LHCN-M2 (cell line): ENCODE measurements around the gene SEMA4B. TPM values are rescaled to one million over a fixed set of nuclear protein-coding genes. Genes with fewer than 3 reads are reported as not detected.
"Not testable (repeated sequence)": the region's sequence is repeated elsewhere in the genome, so short reads cannot be mapped to it uniquely, and the experiment has no call there.

Experiments
- DNase-seq: peaks from one replicate; pipeline ENCODE4 v3.0.0-alpha.2; 2012; ENCODE audit warnings: low read depth
- total RNA-seq: library from RNA; depleted of rRNA; stranded (reverse); fragments of >200 nt; gene quantifications from 2 replicates; pipeline ENCODE4 v1.2.3, GENCODE V29; 2014; rRNA removed

Gene SEMA4B
- total RNA-seq, 1 experiment from 2014 or later, result 6.3 TPM

DNA sequence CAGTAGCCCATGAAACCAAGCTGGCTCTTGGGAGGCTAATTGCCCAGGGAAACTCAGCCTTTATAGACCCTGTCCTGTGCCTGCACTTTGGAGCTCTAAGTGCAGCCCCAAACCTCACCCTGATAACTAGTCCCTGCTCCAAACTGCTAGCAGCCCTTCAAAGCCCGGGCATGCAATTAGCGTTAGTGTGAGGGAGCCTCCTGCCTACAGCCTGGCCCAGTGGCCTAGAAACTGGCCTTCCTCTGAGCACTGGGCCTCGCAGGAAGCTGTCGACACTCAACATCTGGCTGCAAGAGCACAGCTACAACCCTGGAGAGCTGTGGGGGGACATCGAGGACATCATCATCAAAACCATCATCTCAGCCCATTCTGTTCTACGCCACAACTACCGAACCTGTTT, 56.6 kb downstream of the SEMA4B start:
- no peak for DNase-seq

DNA sequence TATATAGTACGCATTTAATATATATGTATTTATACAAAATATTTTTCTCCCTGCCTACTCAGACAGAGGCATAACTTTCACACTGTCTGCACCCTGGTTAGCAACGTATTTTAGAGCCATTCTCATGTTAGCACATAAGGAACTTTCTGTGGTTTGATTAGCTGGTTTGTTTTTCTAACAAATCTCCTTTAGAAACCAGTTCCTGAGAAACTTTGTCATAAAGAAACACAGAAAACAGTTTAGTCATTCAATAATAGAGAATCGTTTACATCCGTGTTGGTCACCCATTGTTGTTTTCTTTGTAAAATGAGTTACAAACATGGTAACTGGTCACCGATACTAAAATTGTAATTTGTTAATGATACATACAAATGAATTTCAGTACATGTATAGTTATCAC, 58.4 kb downstream of the SEMA4B start:
- peak; percentile 75 for DNase-seq

DNA sequence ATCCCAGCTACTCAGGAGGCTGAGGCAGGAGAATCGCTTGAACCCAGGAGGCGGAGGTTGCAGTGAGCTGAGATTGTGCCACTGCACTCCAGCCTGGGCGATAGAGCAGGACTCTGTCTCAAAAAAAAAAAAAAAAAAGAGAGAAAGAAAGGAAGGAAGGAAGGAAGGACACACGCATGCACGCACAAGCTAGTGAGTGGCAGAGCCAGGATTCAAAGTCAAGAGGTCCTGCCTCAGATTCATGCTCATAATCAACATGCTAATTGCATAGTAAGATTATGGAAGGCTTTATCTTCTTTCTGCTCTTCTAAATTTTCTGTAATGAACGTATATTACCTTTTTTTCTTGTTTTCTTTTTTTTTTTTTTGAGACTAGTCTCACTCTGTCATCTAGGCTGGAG, 59.6 kb downstream of the SEMA4B start:
- not testable (repeated sequence) for DNase-seq

DNA sequence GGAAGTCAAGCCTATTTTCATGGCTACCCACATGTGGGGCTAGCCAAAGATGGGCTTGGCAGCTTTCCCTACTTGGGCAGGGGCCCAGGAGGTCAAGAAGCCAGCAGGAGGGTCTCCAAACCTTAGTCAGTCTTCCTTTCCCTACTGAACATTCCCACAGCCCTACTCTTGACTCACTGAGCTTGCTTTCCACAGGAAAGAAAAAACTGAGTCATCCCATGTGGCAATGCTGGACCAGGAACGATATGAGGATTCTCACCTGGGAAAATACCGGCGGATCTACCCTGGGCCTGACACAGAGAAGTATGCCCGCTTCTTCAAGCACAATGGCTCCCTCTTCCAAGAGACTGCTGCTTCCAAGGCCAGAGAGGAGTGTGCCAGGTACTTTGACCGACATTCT, 60.7 kb downstream of the SEMA4B start:
- DNase-seq, result peak; percentile 43

DNA sequence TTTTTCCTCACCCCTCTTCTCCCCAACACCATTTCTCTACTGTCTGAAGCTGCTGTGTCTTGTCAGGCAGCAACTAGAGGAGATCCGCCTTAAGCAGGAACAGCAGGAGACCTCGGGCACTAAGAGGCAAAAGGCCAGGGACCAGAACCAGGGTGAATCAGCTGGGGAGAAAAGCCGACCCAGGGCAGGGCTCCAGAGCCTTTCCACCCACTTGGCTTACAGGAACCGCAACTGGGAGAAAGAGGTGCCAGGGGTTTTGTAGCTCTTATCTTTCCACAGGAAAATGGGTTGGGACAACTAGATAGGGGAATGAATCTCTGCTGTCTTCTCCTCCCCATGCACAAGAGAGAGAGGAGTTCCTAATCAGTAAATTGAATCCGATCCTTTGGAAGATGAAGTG, 61.3 kb downstream of the SEMA4B start:
- DNase-seq, result no peak

DNA sequence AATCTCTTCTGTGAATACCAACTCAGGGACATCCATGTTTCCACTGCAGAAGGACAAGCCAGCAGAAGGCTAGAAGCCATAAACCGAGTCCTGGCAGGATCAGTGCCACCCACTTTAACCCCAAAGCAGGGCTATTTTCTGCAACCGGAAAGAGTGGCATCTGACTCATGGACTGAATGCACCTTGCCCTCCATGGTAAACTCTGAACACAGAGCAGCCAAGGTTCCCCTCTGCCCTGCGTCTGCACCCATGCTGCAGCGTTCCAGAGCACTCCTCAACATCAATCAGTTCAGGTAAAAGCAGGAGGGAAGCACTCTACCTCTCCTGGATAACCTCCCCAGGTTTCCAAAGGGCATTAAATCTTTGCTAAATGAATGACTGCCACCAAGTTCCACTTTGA, 63.5 kb downstream of the SEMA4B start:
- DNase-seq, result peak; percentile 20

DNA sequence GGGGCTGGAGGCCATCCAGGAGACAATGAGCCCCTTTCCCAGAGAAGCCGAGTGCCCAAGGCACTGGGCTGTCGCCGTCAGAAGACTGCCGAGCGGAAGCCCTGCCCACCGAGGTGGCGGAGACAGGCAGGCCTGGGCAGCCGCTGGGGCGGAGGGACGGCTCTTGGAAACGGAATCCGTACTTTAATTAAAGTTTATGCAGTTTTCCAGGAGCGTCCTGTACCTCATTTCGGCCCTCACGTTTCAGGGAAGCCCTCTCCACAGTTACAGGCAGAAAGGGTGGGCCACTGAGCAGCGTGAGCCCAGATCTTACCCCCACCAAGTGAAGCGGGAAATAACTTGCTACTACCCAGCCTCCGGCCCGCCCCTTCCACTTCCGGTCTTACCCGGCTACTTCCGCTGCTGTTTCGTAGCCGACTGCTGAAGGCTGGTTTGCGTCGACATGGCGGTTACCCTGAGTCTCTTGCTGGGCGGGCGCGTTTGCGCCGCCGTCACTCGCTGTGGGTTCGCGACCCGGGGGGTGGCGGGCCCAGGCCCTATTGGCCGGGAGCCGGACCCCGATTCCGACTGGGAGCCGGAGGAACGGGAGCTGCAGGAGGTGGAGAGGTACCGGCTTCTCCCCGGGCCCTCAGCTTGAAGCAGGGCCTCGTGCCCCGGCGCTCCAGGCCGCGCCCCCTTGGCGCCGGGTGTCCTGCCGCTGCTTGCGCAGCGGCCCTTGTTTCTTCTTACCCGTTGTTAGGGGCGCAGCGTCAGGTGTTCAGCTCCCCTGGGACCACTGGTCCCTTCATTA, 64.3 kb downstream of the SEMA4B start, which contains the start of gene NGRN:
Gene NGRN, plus strand, starts transcription at position 402 of the 790 bp plus-strand sequence. Its CDS starts 41 bp downstream, at position 443.
- peak; percentile 85 for DNase-seq

DNA sequence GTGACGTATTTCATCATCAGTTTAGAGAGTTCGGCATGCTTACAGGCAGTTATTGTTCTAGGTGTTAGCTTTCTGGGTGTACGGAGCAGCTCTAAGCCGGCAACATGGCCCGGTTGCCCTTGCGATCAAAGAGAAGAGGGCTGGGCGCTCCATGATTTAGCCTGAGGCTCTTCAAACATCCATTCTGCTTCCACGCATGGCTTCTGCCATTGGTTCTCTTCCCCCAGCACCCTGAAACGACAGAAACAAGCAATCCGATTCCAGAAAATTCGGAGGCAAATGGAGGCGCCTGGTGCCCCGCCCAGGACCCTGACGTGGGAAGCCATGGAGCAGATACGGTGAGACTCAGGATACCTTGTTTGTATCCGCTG, 64.9 kb downstream of the SEMA4B start:
- DNase-seq, result peak; percentile 38

DNA sequence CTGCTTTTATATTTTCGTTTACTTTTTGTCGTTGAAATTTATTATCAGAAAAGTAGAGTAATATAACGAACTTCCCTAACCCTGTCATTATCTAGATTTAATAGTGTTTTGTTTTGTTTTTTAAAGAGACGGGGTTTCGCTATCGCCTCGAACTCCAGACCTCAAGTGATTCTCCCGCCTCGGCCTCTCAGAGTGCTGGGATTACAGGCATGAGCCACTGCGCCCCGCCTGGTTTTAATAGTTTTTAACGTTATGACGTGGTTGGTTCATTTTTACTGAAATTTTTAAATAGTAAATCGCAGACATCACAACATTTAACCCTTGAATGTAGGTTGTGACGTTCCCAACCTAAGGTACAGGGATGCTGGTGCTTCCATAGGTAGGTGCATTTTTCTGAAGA, 65.4 kb downstream of the SEMA4B start:
- peak; percentile 28 for DNase-seq

DNA sequence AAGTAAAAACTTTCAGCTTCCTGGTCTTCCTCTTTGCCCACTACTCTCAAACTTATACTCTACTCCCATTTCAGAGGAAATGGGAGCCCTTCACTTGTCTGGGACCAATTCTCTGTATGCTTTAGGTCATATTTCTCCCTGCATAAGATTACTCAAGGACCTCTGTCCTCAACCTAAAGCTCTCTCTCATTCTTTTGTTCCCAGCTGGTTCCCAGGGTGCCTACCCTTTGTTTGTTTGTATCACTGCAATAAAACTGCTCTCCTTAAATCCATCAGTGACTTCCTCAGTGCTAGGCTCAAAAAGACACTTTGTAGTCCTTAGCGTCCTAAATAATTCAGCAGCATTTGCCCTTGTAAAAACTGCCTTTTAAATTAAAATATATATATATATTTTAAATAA, 67.3 kb downstream of the SEMA4B start:
- no peak for DNase-seq

DNA sequence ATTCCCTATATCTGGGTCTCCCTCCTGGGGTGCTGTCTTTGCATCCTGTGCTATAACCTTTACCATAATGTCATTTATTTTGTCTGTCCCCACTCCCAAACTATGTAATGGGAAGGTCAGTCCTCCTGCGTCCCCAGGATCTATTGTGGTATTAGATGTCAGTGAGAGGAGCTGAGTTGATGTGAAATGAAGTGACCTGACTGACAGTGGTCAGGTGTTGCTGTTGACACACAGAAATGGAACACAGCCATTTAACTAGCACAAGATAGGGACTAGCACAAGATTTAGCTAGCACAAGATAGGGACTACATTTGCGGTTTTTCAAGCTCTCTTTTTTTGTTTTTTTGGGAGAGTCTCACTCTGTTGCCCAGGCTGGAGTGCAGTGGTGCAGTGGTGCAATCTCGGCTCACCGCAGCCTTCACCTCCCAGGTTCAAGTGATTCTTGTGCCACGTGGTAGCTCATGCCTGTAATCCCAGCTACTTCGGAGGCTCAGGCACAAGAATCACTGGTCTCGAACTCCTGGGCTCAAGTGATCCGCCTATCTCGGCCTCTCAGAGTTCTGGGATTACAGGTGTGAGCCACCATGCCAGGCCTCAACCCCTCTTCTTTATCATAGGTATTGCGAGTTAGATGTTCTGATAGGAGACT, 69.5 kb downstream of the SEMA4B start:
- no peak for DNase-seq

DNA sequence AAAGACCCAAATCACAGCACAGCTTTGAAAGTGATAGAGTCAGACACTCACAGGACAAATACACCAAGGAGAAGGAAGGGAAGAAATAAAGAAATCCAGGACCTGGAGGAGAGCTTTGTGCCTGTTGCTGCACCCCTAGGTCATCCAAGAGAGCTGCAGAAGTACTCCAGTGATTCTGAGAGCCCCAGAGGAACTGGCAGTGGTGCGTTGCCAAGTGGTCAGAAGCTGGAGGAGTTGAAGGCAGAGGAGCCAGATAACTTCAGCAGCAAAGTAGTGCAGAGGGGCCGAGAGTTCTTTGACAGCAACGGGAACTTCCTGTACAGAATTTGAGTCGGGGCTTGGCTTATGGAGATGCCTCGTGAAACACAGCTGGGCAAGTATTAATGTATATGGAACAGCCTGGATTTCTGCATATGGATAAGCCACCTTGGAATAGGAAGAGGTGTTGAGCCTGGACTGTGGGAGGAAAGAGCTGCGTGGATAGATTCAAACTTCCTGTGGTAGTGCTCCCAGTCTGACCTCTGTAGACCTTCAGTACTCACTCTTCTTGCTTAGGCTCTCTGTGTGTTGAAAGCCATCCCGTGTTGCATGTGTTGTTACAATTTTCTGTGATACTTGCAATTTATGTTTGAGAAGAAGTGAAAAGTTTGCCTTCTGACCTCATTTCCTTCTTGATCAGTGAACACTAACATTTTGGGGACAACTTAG, 70.5 kb downstream of the SEMA4B start:
- no peak for DNase-seq

DNA sequence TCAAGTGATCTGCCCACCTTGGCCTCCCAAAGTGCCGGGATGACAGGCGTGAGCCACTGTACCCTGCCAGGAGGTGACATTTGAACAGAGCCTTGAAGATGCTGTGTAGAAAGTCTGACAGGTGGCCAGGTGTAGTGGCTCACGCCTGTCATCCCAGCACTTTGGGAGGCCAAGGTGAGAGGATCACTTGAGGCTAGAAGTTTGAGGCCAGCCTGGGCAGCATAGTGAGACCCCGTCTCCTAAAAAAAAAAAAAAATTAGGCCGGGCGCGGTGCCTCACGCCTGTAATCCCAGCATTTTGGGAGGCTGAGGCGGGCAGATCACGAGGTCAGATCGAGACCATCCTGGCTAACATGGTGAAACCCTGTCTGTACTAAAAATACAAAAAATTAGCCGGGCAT, 77.3 kb downstream of the SEMA4B start:
- not testable (repeated sequence) for DNase-seq

Other genes with a start within 250 kb of the SEMA4B start
- gene ZNF710, start 200.0 kb upstream of the SEMA4B start, total RNA-seq, result 8.8 and 13.1 TPM in 2 replicates
- gene IDH2, start 98.9 kb upstream of the SEMA4B start, total RNA-seq, result 62.7 and 70.3 TPM in 2 replicates
- gene CIB1, start 32.6 kb downstream of the SEMA4B start, total RNA-seq, result 13.7 and 25.8 TPM in 2 replicates
- gene GDPGP1, start 32.9 kb downstream of the SEMA4B start, total RNA-seq, result 4.5 and 4.7 TPM in 2 replicates
- gene TTLL13, start 48.2 kb downstream of the SEMA4B start, total RNA-seq, result not detected in 2 replicates
- 74.1 and 87.5 TPM in 2 replicates for gene NGRN, start 64.3 kb downstream of the SEMA4B start, total RNA-seq
- gene ZNF774, start 151.0 kb downstream of the SEMA4B start, total RNA-seq, result 0.75 and 0.77 TPM in 2 replicates
- gene IQGAP1, start 186.9 kb downstream of the SEMA4B start, total RNA-seq, result 203 and 217 TPM in 2 replicates